HepG2 (cell line): Measurements from ENCODE around the gene VAMP2. TPM values are rescaled to one million over a fixed set of nuclear protein-coding genes. Genes with fewer than 3 reads are reported as not detected.

Experiments used
- AKAP8 ChIP-seq: sonication (generic); formaldehyde crosslinking; IDR thresholded peaks from 2 replicates; pipeline ENCODE4 v1.5.1; 2020; ENCODE audit warnings: mild to moderate bottlenecking, missing genetic modification reagents
- BRD4 ChIP-seq: sonication (generic); formaldehyde crosslinking; IDR thresholded peaks from 2 replicates; pipeline ENCODE4 v1.4.0; 2020; ENCODE audit warnings: missing genetic modification reagents
- DBP ChIP-seq: sonication (generic); formaldehyde crosslinking; IDR thresholded peaks from 2 replicates; pipeline ENCODE4 v1.4.0; 2020; ENCODE audit warnings: missing genetic modification reagents; ENCODE audit errors: not compliant biosample characterization
- HHEX ChIP-seq: IDR thresholded peaks from 2 replicates; pipeline ENCODE4 v1.6.1; 2016; ENCODE audit warnings: control low read depth
- HNRNPK ChIP-seq: fragments of 200-400 bp; formaldehyde crosslinking; IDR thresholded peaks from 2 replicates; pipeline ENCODE4 v1.6.1; 2018; ENCODE audit warnings: low read length, low read depth, moderate library complexity, mild to moderate bottlenecking; ENCODE audit not compliant: poor library complexity, severe bottlenecking
- KLF9 ChIP-seq: IDR thresholded peaks from 2 replicates; pipeline ENCODE4 v1.6.1; 2016; ENCODE audit warnings: low read depth
- NKX3-1 ChIP-seq: sonication (generic); formaldehyde crosslinking; IDR thresholded peaks from 2 replicates; pipeline ENCODE4 v1.5.0; 2020; ENCODE audit warnings: missing genetic modification reagents
- RFXAP ChIP-seq: sonication (generic); formaldehyde crosslinking; IDR thresholded peaks from 2 replicates; pipeline ENCODE4 v1.4.0; 2020; ENCODE audit warnings: missing genetic modification reagents, borderline replicate concordance
- SETDB1 ChIP-seq: sonication (generic); formaldehyde crosslinking; IDR thresholded peaks from 2 replicates; pipeline ENCODE4 v1.5.1; 2020; ENCODE audit warnings: missing genetic modification reagents, mild to moderate bottlenecking, borderline replicate concordance
- SRSF9 ChIP-seq: fragments of 200-400 bp; formaldehyde crosslinking; IDR thresholded peaks from 2 replicates; pipeline ENCODE4 v1.6.1; 2018; ENCODE audit warnings: borderline replicate concordance, mild to moderate bottlenecking, low read depth, low read length; ENCODE audit not compliant: insufficient read depth, poor library complexity, severe bottlenecking
- WIZ ChIP-seq: sonication (generic); formaldehyde crosslinking; IDR thresholded peaks from 2 replicates; pipeline ENCODE4 v1.5.1; 2020; ENCODE audit warnings: mild to moderate bottlenecking, missing genetic modification reagents
- ZEB1 ChIP-seq: IDR thresholded peaks from 2 replicates; pipeline ENCODE4 v1.6.1; 2012; ENCODE audit warnings: mild to moderate bottlenecking, low read depth, inconsistent platforms; ENCODE audit not compliant: insufficient replicate concordance
- ZFY ChIP-seq: sonication (generic); formaldehyde crosslinking; IDR thresholded peaks from 2 replicates; pipeline ENCODE4 v1.4.0; 2020; ENCODE audit warnings: missing genetic modification reagents
- ZFYVE20 ChIP-seq: sonication (generic); formaldehyde crosslinking; IDR thresholded peaks from 2 replicates; pipeline ENCODE4 v1.8.0; 2023; ENCODE audit warnings: low read depth, mild to moderate bottlenecking, moderate library complexity, missing genetic modification reagents, borderline replicate concordance
- ZNF274 ChIP-seq: sonication (generic); formaldehyde crosslinking; IDR thresholded peaks from 2 replicates; pipeline ENCODE4 v1.5.1; 2020; ENCODE audit warnings: mild to moderate bottlenecking, missing genetic modification reagents
- ZNF530 ChIP-seq: sonication (generic); formaldehyde crosslinking; IDR thresholded peaks from 2 replicates; pipeline ENCODE4 v1.5.0; 2020; ENCODE audit warnings: low read depth, mild to moderate bottlenecking, missing genetic modification reagents
- polyA plus RNA-seq, 8 experiments: library from polyadenylated mRNA; depleted of rRNA in 3 of 8; stranded (reverse) in 7 of 8; unstranded in 1 of 8; fragments of >200 nt; fragmentation: Illumina TruSeq in 4 of 8; extraction: Trizol in 4 of 8; gene quantifications; 2 replicates each; pipeline versions ENCODE4 v1.2.1 to v1.2.3, GENCODE V29; 2011 to 2016; ENCODE audit warnings: low read depth in 4 of 8, missing spikeins in 1 of 8, mixed read lengths in 1 of 8; ENCODE audit not compliant: insufficient read depth in 1 of 8
- total RNA-seq, 5 experiments: library from RNA; depleted of rRNA; stranded (reverse); fragments of >200 nt; fragmentation: Illumina TruSeq; extraction: Trizol; gene quantifications; 2 replicates each; pipeline ENCODE4 v1.2.3, GENCODE V29; 2016; ENCODE audit warnings: low read depth in 1 of 5
- TF ChIP-seq, protein P1 (sequence below): sonication (generic); formaldehyde crosslinking; IDR thresholded peaks from 2 replicates; pipeline ENCODE4 v1.4.0; 2020; ENCODE audit warnings: missing genetic modification reagents
- TF ChIP-seq, protein P2 (sequence below): conservative IDR thresholded peaks from 2 replicates; pipeline ENCODE4 v1.6.1; 2018; ENCODE audit warnings: missing genetic modification reagents
- TF ChIP-seq, protein P3 (sequence below): sonication (generic); formaldehyde crosslinking; IDR thresholded peaks from 2 replicates; pipeline ENCODE4 v1.4.0; 2020; ENCODE audit warnings: missing genetic modification reagents, low read depth, mild to moderate bottlenecking, borderline replicate concordance
- TF ChIP-seq, protein P4 (sequence below): sonication (generic); formaldehyde crosslinking; IDR thresholded peaks from 2 replicates; pipeline ENCODE4 v1.4.0; 2020; ENCODE audit warnings: missing genetic modification reagents

Gene VAMP2
- total and polyA plus RNA-seq, 2 of the 13 experiments (the other 11 are each of a cell fraction or from before 2014, with no cell fraction given): 3.9 to 17.2 TPM

- TF ChIP-seq, protein P1, sequence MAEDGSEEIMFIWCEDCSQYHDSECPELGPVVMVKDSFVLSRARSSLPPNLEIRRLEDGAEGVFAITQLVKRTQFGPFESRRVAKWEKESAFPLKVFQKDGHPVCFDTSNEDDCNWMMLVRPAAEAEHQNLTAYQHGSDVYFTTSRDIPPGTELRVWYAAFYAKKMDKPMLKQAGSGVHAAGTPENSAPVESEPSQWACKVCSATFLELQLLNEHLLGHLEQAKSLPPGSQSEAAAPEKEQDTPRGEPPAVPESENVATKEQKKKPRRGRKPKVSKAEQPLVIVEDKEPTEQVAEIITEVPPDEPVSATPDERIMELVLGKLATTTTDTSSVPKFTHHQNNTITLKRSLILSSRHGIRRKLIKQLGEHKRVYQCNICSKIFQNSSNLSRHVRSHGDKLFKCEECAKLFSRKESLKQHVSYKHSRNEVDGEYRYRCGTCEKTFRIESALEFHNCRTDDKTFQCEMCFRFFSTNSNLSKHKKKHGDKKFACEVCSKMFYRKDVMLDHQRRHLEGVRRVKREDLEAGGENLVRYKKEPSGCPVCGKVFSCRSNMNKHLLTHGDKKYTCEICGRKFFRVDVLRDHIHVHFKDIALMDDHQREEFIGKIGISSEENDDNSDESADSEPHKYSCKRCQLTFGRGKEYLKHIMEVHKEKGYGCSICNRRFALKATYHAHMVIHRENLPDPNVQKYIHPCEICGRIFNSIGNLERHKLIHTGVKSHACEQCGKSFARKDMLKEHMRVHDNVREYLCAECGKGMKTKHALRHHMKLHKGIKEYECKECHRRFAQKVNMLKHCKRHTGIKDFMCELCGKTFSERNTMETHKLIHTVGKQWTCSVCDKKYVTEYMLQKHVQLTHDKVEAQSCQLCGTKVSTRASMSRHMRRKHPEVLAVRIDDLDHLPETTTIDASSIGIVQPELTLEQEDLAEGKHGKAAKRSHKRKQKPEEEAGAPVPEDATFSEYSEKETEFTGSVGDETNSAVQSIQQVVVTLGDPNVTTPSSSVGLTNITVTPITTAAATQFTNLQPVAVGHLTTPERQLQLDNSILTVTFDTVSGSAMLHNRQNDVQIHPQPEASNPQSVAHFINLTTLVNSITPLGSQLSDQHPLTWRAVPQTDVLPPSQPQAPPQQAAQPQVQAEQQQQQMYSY (CRISPR knock-in tag): no peak
- TF ChIP-seq ZFY (CRISPR knock-in tag) (peak; percentile 37; the same call in 1 of the 2 replicates), ZNF274 (CRISPR knock-in tag) (no peak), NKX3-1 (CRISPR knock-in tag) (no peak), ZNF530 (CRISPR knock-in tag) (no peak), AKAP8 (CRISPR knock-in tag) (no peak), ZEB1 (no peak), HNRNPK (no peak), BRD4 (no peak), RFXAP (no peak), KLF9 (CRISPR knock-in tag) (no peak), SRSF9 (no peak), HHEX (CRISPR knock-in tag) (no peak), DBP (no peak), WIZ (CRISPR knock-in tag) (no peak), ZFYVE20 (CRISPR knock-in tag) (no peak), SETDB1 (no peak)
- TF ChIP-seq, protein P2, sequence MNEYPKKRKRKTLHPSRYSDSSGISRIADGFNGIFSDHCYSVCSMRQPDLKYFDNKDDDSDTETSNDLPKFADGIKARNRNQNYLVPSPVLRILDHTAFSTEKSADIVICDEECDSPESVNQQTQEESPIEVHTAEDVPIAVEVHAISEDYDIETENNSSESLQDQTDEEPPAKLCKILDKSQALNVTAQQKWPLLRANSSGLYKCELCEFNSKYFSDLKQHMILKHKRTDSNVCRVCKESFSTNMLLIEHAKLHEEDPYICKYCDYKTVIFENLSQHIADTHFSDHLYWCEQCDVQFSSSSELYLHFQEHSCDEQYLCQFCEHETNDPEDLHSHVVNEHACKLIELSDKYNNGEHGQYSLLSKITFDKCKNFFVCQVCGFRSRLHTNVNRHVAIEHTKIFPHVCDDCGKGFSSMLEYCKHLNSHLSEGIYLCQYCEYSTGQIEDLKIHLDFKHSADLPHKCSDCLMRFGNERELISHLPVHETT (CRISPR knock-in tag): no peak
- TF ChIP-seq, protein P3, sequence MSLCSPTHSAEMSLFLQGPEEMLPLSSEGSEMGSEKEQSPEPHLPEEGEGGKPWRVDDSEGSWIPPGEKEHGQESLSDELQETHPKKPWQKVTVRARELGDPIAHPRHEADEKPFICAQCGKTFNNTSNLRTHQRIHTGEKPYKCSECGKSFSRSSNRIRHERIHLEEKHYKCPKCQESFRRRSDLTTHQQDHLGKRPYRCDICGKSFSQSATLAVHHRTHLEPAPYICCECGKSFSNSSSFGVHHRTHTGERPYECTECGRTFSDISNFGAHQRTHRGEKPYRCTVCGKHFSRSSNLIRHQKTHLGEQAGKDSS (CRISPR knock-in tag): no peak
- TF ChIP-seq, protein P4, sequence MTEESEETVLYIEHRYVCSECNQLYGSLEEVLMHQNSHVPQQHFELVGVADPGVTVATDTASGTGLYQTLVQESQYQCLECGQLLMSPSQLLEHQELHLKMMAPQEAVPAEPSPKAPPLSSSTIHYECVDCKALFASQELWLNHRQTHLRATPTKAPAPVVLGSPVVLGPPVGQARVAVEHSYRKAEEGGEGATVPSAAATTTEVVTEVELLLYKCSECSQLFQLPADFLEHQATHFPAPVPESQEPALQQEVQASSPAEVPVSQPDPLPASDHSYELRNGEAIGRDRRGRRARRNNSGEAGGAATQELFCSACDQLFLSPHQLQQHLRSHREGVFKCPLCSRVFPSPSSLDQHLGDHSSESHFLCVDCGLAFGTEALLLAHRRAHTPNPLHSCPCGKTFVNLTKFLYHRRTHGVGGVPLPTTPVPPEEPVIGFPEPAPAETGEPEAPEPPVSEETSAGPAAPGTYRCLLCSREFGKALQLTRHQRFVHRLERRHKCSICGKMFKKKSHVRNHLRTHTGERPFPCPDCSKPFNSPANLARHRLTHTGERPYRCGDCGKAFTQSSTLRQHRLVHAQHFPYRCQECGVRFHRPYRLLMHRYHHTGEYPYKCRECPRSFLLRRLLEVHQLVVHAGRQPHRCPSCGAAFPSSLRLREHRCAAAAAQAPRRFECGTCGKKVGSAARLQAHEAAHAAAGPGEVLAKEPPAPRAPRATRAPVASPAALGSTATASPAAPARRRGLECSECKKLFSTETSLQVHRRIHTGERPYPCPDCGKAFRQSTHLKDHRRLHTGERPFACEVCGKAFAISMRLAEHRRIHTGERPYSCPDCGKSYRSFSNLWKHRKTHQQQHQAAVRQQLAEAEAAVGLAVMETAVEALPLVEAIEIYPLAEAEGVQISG (CRISPR knock-in tag): no peak; the same call in 1 of the 2 replicates
Measured at GRCh38 chr17:8125154-8125946, 37.4 kb downstream of the VAMP2 start (continued).
